ENCODE results near the gene DNAJC5. TPM values are rescaled to one million over a fixed set of nuclear protein-coding genes. Genes with fewer than 3 reads are reported as not detected.

The DNAJC5 gene
- total RNA-seq, 1 experiment from 2014 or later, result 28.5 TPM

- ATAC-seq (no peak), DNase-seq (ENCODE audit: low spot score) (no peak)
- ChIA-PET POLR2A (interaction anchor here (0.6 to 1.6 kb wide), 7 partner anchors 8 to 106 kb away, joined by 3 to 22 read pairs (median 5); partner anchors contain the start of gene TPD52L2), CTCF (interaction anchor here (0.7 to 3.0 kb wide), 12 partner anchors 8 to 310 kb away, joined by 3 to 19 read pairs (median 8); partner anchors contain the start of genes PRPF6, PTK6 and TPD52L2)
- 0 out of 2 replicates have a peak, but pooled peaks have one; percentile 4 for TF ChIP-seq TEAD1 (CRISPR knock-in tag; IDR thresholded peaks at IDR 0.05)
- TF ChIP-seq ZNF423 (CRISPR knock-in tag; IDR thresholded peaks at IDR 0.05), result 0 out of 2 replicates have a peak, but pooled peaks have one; percentile 2
- 0 out of 2 replicates have a peak, but pooled peaks have one; percentile 1 for TF ChIP-seq USF2 (CRISPR knock-in tag; IDR thresholded peaks at IDR 0.05)
- TF ChIP-seq HMGXB4 (CRISPR knock-in tag; IDR thresholded peaks at IDR 0.05), result no peak
- no peak for TF ChIP-seq NR2C2 (CRISPR knock-in tag; IDR thresholded peaks at IDR 0.05)
- TF ChIP-seq ZNF281 (CRISPR knock-in tag; IDR thresholded peaks at IDR 0.05), result 0 out of 2 replicates have a peak, but pooled peaks have one; percentile 9
- TF ChIP-seq FOXP1 (CRISPR knock-in tag; IDR thresholded peaks at IDR 0.05; ENCODE audit: borderline replicate concordance), result 0 out of 2 replicates have a peak, but pooled peaks have one; percentile 48
- H3K36me3 Mint-ChIP-seq, result no peaks in the 10 kb centered on the region
- no peaks in the 10 kb centered on the region; the same call in none of the 2 replicates for H3K27me3 Mint-ChIP-seq (ENCODE audit: low read depth)
- H3K27ac Mint-ChIP-seq, result no peak overlapping the region
- H3K4me1 Mint-ChIP-seq, result peaks cover 23% of the 10 kb centered on the region
- H3K4me3 Mint-ChIP-seq, result no peak overlapping the region
- no peaks in the 10 kb centered on the region for H3K9me3 Mint-ChIP-seq
These were observed 46.7 kb upstream of the DNAJC5 start for GRCh38 chr20:63848003-63848911.

GRCh38 chr20:63850689-63851547 lies 44.0 kb upstream of the DNAJC5 start:
- no peaks in the 10 kb centered on the region for H3K36me3 Mint-ChIP-seq
- no peak overlapping the region; the same call in 1 of the 2 replicates for H3K27ac Mint-ChIP-seq
- DNase-seq (ENCODE audit: low spot score) (no peak), ATAC-seq (no peak)
- no peaks in the 10 kb centered on the region; the same call in none of the 2 replicates for H3K27me3 Mint-ChIP-seq (ENCODE audit: low read depth)
- H3K4me1 Mint-ChIP-seq, result peaks cover 17% of the 10 kb centered on the region
- H3K4me3 Mint-ChIP-seq, result no peak overlapping the region
- CTCF ChIA-PET, result interaction anchor here (0.6 to 0.8 kb wide), 4 partner anchors 30 to 75 kb away, joined by 3 to 6 read pairs (median 4); no protein-coding TSS in a partner anchor
- H3K9me3 Mint-ChIP-seq, result no peaks in the 10 kb centered on the region
- POLR2A ChIA-PET, result no interaction called here
- no peak for TF ChIP-seq HMGA2 (CRISPR knock-in tag; IDR thresholded peaks at IDR 0.05)
- no peak for TF ChIP-seq NFATC4 (CRISPR knock-in tag; IDR thresholded peaks at IDR 0.05)
- no peak for TF ChIP-seq E2F5 (CRISPR knock-in tag; IDR thresholded peaks at IDR 0.05)
- TF ChIP-seq GTF2I (CRISPR knock-in tag; conservative IDR thresholded peaks at IDR 0.05), result no peak
- TF ChIP-seq AR (CRISPR knock-in tag; IDR thresholded peaks at IDR 0.05), result no peak
- no peak for TF ChIP-seq STAT6 (CRISPR knock-in tag; conservative IDR thresholded peaks at IDR 0.05; ENCODE audit: low read depth)
- no peak for TF ChIP-seq SP1 (CRISPR knock-in tag; conservative IDR thresholded peaks at IDR 0.05)
- TF ChIP-seq ELF4 (CRISPR knock-in tag; IDR thresholded peaks at IDR 0.05; ENCODE audit: low read depth), result no peak
- TF ChIP-seq PREB (CRISPR knock-in tag; IDR thresholded peaks at IDR 0.05; ENCODE audit: borderline replicate concordance), result no peak
